LHCN-M2 (cell line): ENCODE results near the gene MGARP. TPM values are rescaled to one million over a fixed set of nuclear protein-coding genes. Genes with fewer than 3 reads are reported as not detected.
A peak's percentile ranks its signal among the peaks of the same experiment; 100 is the strongest.
"Not testable (repeated sequence)": the region's sequence is repeated elsewhere in the genome, so short reads cannot be mapped to it uniquely, and the experiment has no call there.

Experiments
- DNase-seq: peaks from one replicate; pipeline ENCODE4 v3.0.0-alpha.2; 2012; ENCODE audit warnings: low read depth
- total RNA-seq: library from RNA; depleted of rRNA; stranded (reverse); fragments of >200 nt; gene quantifications from 2 replicates; pipeline ENCODE4 v1.2.3, GENCODE V29; 2014

MGARP gene
- total RNA-seq, 1 experiment from 2014 or later = 1.8 TPM

DNA sequence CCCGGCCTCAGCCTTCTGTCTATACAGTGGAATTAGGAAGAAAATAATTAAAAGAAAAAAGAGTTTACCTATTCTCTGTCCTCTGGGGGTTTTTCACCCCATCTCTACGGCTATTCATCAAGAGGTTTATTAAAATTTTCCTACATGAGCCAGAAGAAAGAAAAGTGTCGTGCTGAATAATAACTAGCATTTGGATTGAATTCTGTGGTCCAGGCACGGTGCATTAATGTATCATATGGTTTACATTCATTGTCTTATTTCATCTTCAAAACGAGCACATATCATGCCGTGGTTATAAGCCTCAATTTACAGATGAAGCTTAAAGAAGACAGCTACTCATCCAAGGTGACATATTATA lies 15.9 kb upstream of the MGARP start:
- no peak for DNase-seq

DNA sequence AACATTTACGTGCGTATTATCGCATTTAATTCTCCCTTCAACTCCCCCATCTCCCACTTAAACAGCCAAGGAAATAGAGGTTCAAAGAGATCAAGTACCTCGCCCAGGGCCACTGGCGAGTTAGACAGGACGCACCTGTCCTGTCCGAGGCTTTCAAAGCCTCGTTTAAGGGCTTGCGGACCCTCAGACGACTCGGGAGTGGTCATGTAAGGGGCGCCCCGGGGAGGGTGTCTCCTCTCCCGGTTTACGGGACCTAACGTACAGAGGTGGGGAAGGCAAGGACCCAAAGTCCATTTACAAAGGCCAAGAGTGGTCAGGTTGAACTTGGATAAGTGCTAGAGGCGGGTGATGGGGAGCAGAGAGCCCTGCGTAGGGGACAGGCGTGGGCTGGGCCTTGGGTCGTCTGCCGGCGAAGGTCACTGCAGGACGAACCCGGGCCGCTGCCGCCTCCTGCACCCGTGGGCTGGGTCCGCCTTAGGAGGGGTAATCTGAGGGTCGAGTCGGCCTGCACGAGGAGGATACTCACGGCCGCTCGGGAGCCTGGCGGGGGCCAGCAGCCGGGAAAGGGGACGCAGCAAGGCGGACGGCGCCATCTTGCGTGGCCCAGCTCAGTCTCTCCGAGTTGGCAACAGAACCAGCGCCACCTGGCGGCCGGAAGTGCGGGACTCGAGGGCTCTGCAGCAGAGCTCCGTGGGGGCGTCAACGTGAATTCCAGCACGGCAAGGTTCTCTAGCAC lies 15.3 kb upstream of the MGARP start:
- peak; percentile 87 for DNase-seq

DNA sequence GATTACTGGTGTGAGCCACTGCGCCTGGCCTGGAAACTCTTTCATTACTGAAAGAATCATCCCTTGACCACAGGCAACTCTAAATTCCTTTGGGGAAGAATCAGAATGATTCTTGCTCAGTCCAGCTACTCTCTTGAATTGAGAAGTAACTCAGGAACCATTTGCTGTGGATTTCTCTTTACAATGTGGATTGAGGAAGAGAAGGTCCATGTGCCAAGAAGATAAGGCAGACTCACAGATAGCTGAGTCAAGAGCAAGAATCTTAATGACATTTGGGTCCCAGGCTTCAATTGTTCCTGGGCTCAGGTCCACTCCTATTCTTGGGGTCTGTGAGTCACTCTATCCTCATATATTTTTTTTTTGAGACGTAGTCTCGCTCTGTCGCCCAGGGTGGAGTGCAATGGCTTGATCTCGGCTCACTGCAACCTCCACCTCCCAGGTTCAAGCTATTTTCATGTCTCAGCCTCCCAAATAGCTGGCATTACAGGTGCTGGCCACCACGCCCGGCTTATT lies 6.2 kb upstream of the MGARP start:
- no peak for DNase-seq

DNA sequence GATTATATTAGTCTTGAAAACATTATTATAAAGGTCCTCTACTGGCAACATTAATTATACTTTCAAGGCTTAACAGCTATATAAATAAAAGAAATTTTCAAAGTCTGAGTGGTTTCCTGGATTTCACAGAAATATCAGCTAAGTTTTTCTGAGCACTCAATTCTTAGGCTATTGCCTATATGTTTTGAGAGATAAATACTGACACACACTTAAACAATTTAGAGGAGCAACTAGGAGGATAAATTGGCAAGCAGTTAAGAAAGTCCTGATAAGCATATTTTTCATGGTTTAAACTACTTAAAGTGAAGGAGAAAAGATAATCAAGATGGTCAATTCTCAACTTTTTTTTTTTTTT lies 2.7 kb upstream of the MGARP start:
- DNase-seq = no peak

DNA sequence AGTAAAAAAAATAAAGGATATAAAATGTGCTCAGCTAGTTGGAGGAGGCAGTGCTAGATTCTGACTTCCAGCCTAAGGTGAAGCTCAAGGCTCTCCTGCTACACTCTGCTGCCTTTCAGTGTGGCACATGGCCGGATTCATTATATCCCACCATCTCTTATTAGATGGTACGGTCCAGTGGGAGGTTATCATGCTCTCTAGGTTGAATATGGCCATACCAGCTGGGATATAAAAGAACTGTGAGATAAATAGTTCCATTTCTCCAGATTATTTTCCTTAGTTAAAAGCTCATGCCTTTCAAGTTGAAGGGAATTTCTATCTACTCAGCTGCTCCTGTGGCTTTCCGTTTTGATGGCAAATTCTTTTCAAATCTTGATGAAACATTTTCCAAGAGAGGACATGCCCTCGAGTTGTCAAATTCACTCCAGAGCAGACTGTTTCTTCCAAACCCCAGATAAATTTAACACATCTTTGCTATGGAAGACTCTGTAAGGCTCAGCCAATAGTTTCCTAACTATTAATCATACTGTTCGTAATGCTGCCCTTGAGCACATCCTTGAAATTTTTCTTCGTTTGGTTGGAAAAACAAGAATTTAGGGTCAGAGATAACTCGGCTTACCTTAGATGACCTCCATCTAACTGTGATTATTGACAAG lies 2.2 kb upstream of the MGARP start:
- peak; percentile 2 for DNase-seq

DNA sequence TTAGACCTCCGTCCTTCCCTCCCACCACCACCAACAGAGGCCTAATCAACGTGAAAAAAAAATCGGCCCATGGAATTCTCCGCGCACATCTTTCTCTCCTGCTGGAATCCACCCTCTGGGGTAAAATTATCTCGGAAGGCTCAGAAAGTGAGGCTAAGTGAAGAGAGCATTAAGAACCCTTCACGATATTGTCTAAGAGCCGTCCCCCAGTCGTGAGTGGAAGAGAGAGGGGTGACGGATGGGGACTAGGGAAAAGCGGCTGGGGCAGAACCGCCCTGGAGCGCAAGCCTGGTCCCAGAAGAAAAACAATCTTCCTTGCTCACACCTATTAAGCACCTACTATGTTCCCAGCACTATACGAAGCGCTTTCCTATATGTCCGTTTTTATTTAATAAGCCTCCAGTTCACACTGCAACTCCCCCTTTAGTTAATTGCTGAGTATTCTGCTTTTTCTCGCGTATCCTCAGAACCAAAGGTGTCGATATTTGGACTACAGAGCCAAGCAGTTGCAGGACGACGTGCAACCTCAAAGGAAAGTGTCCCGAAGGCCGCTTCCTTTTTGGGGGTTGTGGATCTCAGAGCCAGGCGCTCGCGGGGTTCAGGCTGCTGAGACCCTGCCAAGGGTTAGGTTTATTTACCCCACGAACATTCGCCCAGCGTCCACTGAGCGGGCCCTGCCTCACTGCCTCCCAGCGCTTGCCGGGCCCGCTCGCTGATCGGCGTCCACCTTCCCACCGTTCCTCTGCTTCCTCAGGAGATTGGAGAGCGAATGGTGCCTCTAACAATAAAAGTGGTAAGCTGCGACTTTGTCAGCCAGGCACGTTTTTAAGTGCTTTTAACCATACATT lies 889 bp downstream of the MGARP start:
- no peak for DNase-seq

DNA sequence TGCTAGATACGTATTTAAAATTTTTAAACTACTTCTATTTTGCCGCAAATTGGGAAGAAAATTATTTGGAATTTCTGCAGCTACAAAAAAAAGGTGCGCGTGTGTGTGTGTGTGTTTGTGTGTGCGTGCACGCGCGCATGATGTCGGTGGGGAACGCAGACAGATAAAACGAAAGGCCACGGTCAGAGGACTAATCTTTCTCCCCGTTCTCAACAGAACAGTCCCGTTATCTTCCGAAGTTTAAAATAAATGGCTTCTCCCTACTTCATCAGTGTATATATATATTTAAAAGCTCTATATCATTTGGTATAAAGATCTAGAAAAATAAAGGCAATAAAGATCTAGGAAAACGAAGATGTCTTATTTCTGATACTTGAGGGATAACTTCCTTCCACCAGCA lies 1.5 kb downstream of the MGARP start:
- DNase-seq = no peak

DNA sequence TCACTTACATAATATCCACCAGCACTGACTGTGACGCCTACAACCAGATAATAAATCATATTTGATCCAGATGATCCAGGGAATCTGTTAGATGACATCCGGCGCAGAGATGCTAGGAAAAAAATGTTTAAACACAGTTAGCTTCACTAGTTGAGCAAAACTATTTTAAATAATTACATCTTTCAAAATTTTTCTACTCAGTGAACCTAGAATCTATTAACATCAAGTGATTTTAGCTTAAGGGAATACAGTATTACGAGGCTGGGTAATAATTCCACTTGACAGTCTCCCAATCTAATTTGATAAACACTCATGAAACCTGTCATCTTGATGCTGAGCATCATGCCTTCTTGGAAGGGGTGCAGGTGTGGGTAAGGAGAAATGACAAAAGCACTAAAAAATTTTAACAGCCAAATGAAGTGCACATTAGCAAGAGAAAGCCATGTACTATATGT lies 4.7 kb downstream of the MGARP start:
- no peak for DNase-seq

DNA sequence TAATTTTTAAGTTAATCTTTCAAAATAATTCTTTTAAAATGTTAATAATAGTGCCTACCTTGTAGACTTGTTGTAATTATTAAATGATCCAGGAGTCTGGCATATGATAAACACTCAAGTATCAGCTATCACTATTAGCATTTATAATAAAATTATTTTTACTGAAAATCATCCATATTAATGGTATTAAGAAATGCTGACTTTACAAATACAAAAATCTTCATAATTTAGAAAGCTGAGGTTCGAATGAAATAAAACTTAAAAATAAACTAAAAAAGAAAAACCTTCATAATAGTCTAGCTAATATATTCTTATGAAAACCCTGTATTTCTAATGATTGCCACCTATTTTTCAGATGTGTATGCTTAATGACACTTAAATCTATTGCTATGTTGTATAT lies 5.2 kb downstream of the MGARP start:
- no peak for DNase-seq

DNA sequence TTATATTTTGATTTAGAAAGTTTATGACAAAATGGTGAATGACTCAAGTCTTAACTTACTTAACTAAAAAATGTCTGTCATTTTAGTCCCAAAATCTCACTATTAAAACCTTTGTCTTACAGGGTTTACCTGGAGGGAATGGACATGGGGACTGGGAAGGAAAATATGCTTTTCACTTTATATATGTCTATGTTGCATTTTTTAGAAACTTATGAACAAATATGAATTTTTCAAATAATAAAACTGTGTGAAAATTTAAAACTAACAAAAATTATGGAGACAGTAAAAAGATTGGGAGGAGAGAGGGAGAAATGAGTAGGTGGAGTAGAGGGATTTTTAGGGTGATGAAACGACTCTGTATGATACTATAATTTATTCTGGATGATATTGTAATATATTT lies 6.2 kb downstream of the MGARP start:
- DNase-seq = no peak

DNA sequence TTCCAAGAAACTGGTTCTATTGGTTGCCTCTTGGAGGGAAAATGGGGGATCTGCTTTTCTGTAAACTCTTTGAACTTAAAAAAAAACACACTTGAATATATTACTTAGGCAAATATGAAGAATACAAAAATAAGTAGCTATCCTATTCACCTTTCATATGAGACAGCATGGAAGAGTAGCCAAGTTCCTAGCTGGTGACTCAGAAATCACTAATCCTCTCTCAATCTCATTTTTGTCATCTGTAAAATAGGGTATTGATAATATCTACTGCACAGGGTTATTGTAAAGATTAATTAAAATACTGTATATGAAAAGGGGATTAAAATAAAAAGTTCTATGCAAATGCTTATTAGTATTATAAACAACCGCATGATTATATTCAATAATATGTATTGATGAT lies 12.7 kb downstream of the MGARP start:
- no peak for DNase-seq

DNA sequence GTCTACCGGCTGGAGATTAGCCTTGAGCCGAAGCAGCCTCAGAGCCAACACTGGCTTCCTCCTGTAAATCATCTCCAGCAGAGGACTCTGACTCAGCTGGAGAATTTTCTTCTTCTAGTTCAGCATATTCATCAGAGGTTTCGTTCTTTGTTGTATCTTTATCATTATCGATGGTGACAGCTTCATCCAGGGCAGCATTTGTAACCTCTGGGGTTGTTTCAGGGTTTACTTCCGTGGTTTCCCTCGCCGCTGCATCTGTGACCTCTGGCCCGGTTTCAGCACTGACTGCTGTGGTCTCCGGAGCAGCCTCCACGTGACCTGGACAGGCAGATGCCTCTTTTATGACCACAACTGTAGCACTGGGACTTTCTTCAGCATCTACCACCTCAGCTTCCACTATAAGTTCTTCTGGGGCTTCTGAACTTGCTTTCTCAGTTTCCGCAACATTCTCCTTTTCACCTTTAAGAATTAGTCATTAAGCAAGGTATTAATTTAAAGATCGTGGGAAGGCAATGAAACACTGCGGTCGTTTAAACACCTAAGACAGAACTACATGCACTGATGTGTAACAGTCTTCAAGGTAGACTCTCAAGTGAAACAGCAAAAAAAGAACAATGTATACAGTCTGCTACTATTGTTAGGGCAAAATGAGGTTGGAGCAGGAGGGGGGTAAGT lies 13.3 kb downstream of the MGARP start:
- peak; percentile 85 for DNase-seq

DNA sequence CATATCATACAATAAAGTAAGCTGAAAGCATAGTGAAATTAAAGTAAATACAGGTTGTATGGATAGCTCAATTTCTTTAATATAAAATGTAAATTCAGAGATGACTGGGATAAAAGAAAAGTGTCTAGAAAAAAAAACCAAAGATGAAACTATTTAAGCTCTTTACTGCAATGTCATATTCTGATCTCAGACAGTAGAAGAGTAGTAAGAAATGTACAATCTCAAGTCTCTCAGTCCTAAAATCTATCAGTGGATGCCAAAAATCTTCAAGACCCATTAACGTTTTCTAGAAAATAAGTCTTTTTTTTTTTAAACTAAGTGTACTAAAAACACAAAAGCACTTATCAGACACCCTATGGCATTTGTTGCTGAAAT lies 13.8 kb downstream of the MGARP start:
- DNase-seq = no peak

DNA sequence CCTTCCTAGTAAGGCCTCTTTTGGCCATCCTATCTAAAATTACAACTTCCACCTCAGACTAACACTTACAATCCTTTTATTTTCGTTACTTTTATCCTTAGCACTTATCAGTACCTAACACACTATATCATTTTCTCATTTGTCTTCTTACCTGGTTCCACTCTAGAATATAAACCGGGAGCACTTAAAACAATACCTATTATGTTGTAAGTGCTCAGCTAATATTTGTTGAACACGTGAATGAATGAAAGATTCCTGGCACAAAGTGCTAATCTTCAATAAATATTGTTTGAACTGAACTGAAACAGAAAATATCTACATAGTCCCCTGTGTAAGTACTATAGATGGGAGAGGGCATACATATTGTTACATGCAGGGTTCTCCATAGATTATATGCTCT lies 14.4 kb downstream of the MGARP start:
- no peak for DNase-seq

DNA sequence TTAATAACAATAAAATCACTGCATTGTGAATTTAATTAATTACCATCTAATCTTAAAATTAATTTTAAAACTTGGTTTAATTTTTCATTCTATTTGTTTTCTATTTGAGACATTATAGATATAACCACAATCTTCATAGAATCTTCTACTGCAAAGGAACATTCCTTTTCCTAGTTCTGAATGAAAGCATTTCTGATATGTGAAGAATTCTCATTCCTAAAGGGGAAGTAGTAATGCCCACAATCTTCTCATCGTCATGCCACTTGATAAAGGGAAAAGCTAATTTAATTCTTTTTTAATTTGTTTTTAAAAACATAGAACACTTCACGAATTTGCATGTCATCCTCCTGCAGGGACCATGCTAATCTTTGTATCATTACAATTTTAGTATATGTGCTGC lies 23.7 kb downstream of the MGARP start:
- no peak for DNase-seq

DNA sequence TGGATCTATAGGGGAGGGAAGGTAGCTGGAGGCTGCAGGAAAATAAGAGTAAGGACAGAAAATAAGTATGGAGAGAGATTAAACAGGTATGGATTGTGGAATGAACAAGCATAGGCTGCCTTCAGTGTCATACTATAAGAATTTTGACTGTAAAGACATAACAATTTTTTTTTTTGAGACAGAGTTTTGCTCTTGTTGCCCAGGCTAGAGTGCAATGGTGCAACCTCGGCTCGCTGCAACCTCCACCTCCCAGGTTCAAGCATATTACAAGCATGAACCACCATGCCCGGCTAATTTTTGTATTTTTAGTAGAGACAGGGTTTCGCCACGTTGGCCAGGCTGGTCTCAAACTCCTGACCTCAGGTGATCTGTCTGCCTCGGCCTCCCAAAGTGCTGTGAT lies 24.4 kb downstream of the MGARP start:
- DNase-seq = not testable (repeated sequence)

DNA sequence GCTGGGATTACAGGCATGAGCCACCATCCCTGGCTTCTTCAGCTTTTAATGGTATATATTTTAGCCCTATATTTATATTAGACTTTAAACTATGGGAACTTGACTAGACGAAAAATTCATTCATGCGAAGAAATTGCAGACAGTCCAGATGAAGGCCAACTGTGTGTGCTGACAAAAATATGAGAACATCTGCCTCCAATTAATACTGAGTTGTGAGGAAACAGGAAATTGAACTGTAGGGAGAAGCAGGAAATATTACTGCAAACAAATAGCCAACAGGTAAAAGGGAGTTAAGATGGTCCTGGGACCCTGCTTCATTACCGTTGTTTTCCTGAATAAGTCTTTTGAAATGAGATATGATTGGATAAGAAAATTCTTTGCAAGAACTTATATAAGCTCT lies 26.3 kb downstream of the MGARP start:
- no peak for DNase-seq

DNA sequence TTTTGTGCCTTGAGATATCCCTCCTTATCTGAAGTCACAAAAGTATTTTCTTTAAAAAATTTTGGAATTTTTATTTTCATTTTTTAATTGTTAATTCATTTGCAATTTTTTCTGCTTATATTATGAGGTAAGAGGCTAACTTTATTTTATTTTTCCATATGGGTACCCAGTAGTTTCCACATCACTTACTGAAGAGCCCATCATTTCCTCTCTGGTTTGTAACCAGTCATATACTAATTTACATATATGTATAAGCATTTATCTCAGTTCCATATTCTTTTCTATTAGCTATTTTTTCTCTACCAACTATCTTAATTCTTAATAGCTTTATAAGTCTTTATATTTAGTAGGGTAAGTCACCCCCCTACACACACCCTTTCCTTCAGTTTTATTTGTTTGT lies 27.0 kb downstream of the MGARP start:
- no peak for DNase-seq

DNA sequence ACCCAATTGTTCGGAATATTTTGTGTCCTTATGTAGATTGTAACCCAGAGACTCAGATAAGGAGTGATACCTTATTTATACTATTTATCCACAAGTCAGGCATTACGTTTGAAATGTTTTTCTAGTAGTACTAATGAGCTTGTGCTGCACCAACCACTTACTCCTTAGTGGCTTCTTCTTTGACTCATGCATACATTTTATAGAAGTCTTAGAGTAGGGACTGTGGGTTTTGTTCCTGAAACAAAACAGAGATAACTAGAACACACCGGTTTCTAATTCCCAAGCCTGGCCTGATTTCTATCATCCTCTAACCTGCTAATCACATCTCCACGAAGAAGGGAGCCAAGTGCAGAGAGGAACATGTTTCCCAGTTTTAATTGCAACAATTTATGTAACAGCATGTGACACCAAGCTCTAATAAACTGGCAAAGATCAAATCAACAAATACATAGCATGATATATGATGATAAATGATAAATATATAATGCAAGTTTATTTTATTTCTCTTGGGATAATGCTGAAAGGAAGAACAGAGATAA lies 32.3 kb downstream of the MGARP start:
- DNase-seq = no peak

DNA sequence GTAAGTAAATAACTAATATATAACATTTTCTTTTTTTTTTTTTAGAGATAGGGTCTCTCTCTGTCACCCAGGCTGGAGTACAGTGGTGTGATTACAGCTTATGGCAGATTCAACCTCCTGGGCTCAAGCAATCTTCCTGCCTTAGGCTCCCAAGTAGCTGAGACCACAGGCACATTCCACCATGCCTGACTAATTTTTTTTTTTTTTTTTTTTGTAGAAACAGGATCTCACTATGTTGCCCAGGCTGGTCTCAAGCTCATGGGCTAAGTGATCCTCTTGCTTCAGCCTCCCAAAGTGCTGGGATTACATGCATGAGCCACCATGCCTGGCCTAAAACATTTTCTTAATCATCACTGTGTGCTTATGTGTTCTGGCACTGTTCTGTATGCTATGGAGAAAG lies 32.8 kb downstream of the MGARP start:
- DNase-seq = peak; percentile 38

DNA sequence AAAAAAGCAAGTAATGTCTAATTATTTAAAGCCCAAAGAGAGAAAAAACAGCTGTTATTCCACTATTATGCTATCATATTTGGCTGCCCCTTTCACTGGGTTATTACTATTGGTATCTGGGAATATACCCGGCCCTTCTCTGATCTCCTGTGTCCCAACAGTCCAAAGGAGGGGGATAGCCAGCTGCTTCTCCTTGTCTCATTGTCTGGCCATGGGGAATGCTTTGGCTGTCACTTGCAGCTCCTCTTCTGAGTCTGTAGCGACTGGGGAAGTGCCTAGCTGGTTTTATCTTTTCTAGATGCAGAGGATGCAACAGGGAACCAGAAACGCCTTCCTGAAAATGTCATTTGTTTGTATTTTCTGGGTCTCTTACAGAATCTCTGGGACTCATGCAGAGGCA lies 33.9 kb downstream of the MGARP start:
- peak; percentile 55 for DNase-seq

DNA sequence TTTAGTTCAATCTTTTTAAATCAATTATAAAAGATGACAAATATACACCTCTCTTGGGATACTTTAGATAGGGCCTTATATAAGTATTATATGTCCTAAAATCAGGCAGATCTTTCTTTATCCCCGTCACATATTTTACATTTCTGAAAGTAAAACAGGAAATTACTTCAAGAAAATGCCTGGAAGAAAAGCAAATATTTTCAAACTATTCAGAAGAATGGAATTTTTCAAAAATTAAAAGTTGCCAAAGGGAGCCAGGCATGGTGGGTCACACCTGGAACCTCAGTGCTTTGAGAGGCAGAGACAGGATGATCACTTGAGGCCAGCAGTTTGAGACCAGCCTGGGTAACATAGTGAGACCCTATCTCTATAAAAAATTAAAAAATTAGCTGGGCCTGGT lies 34.4 kb downstream of the MGARP start:
- peak; percentile 10 for DNase-seq
